ENCODE results near the gene TBC1D22A.

The TBC1D22A gene

GRCh38 chr22:46863794-46864193 lies 101.3 kb downstream of the TBC1D22A start:
- no peak for DNase-seq

DNA sequence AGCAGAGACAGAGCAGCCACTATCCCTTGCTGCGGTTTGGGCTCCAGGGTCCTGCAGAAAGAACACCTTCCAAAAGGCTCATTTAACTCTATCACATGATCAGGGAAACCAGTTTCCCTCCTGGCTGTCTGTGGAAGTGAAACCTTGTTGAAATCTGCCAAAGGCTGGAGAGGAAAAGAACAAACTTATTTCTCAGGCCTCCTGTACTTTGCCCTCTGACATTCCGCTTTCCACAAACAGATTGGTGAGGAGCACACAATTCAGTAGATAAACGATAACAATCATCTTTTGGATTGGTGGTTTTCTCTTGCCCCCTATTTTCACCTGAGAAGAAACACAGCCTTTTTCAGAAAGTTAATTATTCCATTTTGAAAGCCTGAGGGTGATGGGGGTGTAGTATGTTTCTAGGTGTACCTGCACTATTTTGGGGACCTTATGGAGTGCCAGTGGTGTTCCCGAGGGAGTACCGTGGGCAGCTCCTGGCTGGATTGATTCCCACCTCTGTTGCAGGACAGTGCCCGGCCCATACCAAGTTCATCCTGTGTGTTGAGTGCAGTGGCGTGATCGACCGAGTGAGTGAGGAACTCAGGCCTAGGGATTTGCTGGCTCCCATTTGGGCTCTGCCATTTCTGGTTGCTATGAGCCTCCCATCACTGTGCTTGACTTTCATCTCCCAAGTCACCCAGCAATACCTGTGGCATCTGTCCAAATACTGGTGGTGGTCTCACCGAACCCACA lies 102.0 kb downstream of the TBC1D22A start:
- DNase-seq, result no peak

GRCh38 chr22:46865052-46865434 lies 102.6 kb downstream of the TBC1D22A start:
- no peak for DNase-seq

- no peak for DNase-seq
These were observed 103.2 kb downstream of the TBC1D22A start for GRCh38 chr22:46865642-46866041.

- no peak for DNase-seq
These were observed 104.1 kb downstream of the TBC1D22A start for GRCh38 chr22:46866591-46866990.

DNA sequence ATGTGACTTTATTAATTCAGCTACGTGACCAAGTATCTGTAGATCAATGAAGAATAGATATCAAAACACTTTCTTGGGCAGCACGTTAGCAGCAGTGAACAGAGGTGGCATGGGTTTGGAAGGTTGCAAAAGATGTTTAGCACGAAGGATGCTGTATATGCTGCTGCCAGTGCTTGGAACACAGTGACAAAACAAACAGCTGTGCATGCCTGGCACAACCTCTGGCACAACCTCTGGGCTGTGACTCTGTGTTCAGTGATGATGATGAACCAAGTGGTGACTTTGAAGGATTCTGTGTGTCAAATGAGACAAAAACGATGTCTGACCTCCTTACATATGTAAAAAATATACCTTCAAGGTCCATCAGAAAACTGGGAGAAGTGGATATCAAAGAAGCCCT lies 104.7 kb downstream of the TBC1D22A start:
- DNase-seq, result no peak

DNA sequence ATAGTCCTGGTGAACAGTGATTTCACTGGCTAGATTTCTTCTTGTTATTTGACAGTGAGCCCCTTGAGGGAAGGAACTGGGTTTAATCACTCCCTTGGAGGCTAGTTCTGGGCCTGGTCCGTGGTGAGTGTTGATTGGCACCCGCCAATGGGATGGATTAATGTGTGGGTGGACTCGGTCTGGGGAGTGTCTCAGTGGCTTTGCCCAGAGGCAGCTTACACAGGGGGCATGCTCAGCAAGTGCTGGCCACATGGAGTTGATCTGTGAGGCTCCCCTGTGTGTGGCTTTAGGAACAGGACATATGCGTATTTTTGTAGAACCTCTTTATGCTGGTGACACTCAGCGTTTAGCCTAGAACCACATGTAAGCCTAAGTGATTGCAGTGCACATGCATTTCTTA lies 106.9 kb downstream of the TBC1D22A start:
- DNase-seq, result no peak

DNA sequence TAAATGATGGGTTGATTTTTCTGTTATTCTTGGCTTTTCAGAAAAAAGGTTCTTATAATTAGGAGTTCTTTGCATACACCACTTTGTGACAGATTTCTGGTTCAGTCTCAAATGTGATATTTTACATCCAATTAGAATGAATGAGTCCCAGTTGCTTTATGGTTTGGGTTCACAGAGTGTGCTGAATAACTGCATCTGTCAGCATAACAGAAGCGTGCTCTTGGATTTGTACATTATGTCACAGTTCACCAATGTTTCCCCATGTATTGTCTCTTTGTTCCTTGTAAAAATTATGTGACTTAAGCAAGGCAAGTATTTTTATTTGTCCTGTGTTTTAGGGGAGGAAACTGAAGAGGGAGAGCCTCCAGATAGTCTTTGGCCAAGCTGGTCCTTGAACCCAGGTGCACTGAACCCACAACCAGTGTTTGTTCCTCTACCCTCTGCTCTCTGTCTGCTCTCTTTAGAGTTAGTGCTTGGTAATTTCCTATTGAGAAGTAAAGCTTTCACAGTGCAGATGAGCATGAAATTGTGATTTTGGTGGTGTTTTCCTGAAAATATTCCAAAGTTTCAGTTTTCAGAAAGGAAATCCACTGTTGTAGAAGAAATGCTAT lies 107.5 kb downstream of the TBC1D22A start:
- no peak for DNase-seq

- no peak for DNase-seq
These were observed 109.4 kb downstream of the TBC1D22A start for GRCh38 chr22:46871826-46872225.

GRCh38 chr22:46875089-46875488 lies 112.6 kb downstream of the TBC1D22A start:
- DNase-seq, result no peak

GRCh38 chr22:46876357-46876934 lies 114.0 kb downstream of the TBC1D22A start:
- DNase-seq, result no peak

- no peak for DNase-seq
These were observed 115.9 kb downstream of the TBC1D22A start for GRCh38 chr22:46878191-46878948.

- no peak for DNase-seq
These were observed 116.6 kb downstream of the TBC1D22A start for GRCh38 chr22:46879083-46879482.

DNA sequence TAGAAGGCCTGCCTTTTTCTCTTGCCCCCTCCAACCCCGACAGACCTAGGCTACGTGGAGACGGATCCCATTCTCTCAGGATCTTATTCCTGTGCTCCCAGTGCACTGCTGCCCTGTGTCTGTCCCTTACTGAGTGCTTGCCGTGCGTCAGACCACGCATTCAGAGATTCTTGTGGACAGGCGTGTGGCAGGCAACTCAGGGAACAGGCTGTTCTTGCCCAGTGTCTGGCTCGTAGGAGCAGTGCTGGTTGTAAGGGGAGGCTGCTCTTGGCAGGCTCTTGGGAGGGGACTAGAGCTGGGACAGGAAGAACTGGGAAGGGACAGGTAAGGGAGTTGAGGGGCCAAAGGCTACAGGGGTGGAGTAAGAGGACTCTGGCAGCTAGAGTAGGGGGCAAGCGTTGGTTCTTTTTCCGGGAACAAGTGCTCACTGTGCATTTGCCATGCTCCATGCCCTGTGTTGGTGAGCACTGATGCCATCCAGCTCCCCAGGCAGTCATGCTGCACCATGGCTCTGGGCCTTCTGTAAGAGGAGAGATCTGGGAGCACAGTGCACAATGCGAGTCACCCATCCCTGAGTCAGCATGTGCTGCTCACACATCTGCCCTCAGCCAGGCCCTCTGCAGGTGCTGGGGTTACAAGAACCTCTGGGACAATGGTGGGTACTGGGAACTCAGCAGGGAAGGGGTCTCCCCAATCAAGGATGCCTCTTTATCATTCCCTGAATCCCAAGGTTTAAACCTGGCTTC lies 119.1 kb downstream of the TBC1D22A start:
- DNase-seq, result no peak

DNA sequence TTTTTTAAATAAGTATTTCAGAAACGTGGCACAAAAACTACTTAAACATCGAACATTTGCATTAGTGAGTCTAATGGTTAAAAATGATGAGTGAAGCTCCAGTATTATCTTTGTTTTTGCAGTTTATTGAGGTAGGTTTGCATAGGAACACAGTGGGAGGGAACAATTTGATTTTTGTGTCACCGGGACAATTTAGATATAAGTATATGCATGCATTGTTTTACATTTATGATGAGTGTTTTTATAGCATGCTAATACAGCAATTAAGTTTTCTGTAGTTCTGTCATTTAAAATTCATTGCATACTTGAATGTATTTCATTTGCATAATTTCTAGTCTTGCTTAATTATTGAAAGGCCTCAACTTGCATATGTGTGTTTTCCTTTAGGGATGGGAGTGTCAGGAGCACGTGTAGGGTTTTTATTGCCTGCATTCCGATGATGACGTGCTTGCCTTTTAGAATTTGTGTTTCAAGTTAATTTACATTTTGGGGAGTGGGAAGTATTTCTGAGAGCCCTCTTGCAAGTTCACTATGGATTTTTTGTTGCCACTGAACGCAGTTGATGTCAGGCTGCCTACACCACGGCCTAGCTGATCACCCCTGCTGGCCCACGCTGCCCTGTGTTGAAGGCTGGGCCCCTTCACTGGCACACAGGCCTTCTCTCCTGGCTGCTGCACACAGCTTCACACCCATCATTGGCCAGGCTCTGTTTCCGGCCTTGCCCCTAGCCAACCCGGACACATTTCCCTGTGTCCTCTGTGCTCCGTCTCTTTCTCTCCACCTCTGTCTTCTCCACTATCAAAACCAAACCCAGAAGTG lies 120.9 kb downstream of the TBC1D22A start:
- no peak for DNase-seq

DNA sequence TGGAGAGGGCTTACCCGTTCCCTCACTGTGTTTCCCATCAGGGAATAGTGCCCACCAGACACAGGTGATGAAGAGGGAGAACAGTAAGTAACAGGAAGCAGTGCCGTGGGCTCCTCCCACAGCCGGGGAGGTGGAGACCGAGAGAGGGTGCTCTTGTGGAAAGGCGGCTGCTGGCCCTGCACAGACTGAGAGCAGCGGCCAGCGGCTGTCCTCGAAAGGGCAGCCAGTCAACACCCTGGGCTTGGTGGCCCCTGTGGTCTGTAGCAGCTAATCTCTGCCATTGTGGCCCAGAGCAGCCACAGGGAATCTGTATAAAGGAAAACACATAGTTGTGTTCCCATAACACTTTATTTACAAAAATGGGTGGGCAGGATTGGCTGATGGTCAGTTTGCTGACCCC lies 121.9 kb downstream of the TBC1D22A start:
- no peak for DNase-seq

DNA sequence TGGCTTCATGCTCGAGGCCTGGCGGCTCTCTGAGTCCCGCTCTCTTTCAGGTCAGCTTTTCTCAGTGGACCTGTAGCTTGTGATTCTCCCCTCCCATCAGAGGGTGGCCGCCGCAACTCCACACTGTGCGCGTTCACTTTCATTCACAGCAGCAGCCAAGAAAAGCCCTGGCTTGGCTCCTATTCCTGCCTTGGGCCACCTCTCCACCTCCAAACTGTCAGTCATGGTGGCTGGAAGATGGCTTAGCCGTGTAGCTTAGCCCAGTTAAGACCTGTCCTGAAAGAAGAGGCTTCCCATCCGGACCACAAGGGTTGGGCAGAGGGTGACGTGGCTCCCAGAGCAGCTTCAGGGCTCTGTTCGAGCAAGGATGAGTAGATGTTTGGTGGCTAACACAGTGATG lies 125.5 kb downstream of the TBC1D22A start:
- no peak for DNase-seq

DNA sequence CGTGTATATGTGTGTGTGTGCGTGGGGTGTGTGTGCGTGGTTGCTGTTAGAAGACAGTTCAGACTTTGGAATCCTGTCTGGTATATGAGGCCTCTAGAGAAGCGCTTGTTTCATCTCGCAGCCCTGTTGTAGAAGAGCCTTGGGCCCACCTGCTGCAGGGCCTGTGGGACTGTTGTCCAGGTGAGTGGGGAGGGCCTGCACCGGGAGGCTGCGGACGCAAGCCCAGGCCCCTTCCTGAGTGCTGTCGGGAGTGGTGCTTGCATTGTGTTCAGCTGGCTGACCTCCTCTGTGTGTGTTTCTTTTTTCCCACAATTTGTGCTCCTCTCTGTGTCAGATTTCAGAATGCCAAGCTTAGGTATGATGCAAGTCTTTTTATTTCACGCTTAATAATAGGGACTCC lies 128.4 kb downstream of the TBC1D22A start:
- DNase-seq, result no peak

- DNase-seq, result no peak
These were observed 129.0 kb downstream of the TBC1D22A start for GRCh38 chr22:46891382-46891951.

GRCh38 chr22:46892866-46893265 lies 130.4 kb downstream of the TBC1D22A start:
- DNase-seq, result no peak

DNA sequence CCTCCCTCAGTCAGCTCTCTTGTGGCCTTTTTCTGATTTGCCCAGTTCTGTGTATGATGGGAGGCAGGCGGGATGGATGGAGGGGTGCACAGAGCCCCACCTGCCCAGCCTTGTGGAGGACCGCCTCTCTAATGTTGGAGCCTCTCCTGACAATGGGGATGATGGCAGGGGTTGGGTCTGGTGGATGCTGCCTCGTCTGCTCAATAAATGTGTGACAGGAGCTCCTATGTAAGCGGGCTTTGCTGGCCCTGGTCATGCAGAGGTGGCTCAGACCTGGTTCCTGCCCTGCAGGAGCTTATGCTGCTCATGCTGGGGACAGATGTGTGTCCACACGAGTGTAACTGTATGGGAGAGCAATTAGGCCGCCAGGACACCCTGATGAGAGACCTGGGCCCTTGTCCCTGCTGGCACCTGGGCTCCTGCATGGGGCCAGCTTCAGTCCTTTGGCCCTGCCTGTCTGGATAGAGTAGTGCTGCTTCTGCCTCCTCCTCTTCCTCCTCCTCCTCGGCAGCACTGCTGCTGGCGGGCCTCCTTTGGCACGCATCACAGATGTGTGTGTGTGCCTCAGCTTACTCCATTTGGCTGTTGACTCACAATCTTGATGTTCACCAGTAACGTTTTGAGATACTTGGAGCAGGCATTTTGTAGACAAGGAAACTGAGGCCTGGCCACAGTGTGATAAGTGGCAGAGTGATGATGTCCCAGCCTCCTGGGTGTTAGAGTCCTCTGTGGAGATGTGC lies 131.0 kb downstream of the TBC1D22A start:
- no peak for DNase-seq
